GM18511 (cell line): Measurements from ENCODE around the gene TRIM14.
A peak's percentile ranks its signal among the peaks of the same experiment; 100 is the strongest.
"Not testable (repeated sequence)": the region's sequence is repeated elsewhere in the genome, so short reads cannot be mapped to it uniquely, and the experiment has no call there.

Experiments used
- ATAC-seq: cut with Tn5 transposase; IDR thresholded peaks from one replicate; pipeline ENCODE4 v1.9.1; 2021; ENCODE audit warnings: mild to moderate bottlenecking, moderate library complexity; ENCODE audit not compliant: unreplicated experiment

Gene TRIM14

DNA sequence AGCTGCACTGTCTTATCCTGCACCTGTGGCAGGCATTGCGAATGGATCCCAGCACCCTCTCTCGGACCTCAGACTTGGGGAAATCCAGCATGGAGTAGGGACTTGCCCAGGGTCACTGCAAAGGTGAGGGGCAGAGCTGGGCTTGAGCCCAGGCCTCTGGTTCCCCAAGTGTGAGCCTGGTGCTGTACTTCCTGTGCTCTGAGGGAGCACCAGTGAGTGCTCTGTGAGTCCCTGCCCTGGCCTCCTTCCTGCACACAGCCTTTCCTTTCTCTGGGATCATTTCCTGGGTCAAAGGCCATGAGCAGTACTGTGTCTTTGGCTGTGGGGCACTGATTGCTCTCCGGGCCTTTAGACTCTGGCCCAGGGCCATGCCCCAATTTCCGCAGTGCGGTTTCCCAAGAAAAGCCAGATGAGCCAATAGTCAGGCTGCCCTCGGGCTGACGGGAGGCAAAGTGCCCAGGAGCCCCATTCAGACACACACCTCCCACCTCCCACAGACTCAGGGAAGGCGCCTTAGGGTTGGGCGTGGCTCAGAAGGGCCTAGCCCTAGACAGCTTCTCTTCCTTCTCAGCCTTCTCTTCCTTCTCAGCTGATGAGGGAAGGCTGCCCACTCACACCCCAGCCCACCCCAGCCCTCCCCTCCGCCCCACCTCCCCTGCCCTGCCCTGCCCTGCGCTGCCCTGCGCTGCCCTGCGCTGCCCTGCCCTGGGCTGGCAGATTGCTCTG, 23.3 kb upstream of the TRIM14 start:
- ATAC-seq, result no peak

DNA sequence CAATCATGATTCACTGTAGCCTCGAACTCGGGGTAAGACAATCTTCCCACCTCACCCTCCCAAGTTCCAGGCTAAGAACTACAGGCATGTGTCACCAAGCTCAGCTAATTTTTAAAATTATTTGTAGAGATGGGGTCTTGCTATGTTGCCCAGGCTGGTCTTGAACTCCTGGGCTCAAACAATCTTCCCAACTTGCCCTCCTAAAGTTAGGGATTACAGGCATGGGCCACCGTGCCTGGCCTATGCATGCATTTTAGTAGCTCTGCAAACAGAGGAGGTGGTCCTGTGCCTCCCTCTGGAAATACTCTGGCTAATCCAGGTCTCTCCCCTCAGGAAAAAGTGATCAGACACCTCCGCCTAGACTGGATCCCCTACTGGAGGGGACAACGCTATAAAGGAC, 21.5 kb upstream of the TRIM14 start:
- ATAC-seq, result no peak

DNA sequence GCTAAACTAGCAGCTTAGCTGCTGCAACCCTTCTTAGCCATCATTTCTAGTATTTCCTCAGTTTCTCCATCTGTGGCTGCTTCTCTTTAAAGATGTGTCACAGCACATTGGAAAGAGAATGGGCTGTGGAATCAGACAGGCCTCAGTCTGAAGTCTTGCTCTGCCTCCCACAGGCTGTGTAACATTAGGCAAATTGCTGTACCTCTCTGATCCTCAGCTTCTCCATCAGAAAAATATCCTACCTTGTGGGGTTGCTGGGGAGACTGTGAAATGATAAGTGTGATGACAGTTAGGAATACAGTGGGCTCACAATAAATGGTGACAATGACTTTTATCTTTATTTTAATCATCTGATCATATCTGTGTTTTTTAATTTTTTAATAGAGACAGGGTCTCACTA, 17.5 kb upstream of the TRIM14 start:
- ATAC-seq, result no peak

DNA sequence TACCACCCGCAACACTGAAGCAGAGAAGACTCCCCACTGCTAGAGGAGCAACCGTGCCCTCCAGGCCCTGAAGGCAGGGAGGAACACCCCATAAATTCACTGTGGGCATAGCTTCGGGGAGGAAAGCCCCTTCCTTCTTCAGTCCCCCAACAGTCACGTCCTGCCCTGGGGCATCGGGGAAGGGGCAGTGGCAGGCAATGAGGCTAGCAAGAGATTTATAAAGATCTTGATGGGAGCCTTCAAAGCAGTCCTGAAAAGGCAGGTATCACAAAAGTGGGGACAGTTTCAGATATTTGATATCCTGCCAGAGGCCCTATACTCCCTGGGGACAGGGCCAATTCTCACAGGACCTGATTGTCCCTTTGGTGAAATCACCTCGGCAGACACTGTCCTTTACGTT, 16.9 kb upstream of the TRIM14 start:
- no peak for ATAC-seq

DNA sequence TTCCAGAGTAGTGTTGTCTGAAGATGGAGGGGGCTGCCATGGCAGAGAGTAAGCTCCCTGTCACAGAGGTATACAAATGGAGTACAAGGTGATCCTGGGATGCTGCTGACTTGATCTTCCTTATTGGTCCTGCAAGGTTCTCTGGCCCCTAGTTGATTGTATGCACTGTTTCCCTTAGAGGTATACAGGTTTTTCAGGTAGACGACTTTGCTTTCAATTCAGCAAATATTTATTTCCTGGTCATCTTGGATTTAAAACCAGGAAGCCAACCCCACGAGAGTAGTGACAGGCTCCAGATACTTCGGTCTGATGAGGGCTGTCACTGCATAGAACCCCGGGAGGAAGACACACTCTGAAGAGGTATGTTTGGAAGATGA, 16.5 kb upstream of the TRIM14 start:
- no peak for ATAC-seq

DNA sequence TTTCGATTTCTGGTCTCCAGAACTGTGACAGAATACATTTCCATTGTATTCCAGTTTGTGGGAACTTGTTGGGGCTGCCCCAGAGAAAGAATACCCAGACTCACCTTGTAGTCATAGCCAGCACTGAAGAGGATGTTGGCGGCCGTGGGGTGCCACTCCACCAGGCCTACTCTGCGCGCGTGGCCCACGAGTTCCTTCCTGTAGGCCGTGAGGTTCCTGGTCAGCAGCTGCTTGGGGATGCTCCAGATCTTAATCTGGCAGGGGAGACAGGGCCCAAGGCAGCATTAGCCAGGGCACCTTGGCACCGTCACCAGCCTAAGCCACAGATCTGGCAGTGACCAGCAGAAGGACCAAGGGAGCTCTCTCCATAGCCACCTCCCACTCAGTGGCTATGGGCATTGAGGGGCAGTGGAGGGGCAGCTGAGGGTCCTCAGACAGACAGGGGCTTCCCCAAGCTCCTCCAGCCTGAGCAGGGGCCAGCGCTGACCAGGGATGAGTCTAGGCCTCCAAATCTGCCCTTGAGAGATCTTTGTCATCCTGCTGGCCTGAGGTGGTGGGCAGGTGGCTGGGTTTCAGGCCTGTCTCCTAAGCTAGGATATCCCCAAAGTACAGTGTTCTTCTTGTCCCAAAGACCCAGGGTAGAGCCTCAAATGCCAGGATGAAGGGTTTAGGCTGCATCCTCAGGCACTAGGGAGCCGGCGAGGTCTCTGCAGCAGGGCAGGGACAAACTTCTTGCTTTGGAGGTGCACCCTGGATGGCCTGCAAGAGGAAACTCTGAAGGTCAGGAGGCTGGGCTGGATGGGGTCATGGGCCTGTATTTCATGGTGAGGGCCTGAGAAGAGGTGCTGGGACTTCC, 15.9 kb upstream of the TRIM14 start:
- no peak for ATAC-seq

DNA sequence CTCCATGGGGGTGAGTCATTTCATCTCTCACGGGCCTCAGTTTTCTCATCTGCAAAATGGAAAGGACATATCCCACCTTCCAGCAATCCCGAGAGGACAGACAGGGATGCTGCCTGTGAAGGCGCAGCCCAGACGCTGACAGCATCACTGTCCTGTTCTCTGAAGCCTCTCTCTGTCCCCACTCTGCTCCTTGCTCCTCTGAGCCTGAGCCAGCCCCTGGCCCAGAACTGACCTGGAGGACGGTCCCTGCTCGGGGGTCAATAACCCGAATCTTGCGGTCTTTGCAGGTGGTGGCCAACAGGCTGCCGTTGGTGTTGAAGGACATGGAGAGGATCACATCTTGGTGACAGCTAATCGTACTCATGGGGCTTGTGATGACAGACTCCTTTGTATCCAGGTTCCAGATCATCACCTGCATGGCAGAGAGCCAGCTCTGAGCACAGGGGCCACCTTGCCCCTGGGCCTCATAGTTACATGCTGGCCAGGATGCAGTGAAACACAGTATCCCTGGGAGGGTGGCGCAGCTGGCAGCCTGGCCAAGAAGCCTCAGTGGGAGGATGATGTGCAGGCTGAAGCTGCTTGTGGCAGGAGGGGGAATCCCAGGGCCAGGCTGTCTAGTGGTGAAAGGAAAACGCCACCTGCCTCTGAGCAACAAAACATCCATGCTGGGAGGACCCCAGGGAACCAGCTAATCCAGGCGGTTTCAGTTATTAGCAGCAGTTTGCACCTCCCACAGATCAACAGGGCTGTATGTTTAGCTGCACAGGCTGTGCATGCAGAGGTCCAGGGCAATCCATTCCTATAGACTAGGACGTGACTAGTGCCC, 14.0 kb upstream of the TRIM14 start:
- peak; percentile 56 for ATAC-seq

DNA sequence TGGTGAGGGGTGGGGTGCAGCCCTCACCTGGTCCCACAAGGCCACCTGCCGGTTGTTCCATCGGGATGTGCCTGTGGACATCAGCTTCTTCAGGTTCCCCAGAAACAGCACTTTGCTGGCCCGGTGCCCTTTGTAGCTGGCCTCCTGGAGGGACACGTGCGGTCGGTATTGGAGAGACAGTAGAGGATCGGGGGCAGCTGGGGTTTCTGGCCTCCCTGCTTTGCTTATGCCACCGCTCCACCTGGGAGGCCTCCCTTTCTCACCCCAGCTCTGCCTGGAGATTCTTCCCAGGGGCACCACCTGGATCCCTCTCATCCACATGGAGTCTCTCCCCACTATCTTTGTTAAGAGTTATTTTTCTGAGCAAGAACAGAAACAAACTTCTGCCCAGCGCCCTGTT, 13.1 kb upstream of the TRIM14 start:
- ATAC-seq, result no peak

DNA sequence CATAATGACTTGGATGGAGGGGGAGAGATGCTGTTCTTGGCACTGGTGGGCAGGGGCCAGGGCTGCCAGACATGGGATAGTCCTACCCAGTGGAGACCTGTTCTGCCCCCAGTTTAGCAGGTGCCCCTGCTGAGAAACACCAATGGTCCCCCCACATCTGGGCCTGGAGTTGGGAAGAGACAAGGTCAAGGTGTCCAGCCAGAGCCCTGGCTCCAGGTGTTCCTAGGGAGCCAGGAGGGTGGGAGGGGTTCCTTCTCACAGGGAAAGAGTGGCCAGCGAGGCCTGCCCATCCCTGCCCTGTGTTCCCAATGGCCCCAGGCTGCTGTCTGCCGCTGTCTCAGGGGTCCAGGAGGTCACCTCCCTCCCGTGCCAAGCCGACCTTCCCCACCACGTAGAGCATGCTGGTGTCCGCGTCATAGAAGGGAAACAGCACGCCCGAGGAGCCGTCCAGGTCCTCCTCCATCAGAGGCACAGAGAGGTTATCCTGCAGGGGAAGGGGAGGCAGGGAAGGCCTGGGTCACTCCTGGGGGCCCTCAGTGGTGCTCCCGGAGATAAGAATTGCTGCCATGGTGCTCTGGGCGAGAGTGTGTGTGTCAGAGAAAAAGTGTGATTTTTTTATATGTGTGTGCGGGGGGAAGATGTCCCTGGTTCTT, 11.7 kb upstream of the TRIM14 start:
- ATAC-seq, result no peak

DNA sequence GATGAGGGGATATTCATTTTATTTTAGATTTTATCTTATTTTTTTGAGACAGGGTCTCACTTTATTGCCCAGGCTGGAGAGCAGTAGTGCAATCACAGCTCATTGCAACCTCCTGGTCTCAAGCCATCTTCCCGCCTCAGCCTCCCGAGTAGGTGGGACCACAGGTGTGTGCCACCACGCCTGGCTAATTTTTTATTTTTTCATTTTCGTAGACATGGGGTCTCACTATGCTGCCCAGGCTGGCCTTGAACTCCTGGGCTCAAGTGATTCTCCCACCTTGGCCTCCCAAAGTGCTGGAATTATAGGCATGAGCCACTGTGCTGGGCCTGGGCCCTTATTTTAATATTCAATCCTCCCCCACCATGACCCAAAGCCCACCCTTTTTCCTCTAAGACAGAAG, 11.0 kb upstream of the TRIM14 start:
- ATAC-seq, result not testable (repeated sequence)

DNA sequence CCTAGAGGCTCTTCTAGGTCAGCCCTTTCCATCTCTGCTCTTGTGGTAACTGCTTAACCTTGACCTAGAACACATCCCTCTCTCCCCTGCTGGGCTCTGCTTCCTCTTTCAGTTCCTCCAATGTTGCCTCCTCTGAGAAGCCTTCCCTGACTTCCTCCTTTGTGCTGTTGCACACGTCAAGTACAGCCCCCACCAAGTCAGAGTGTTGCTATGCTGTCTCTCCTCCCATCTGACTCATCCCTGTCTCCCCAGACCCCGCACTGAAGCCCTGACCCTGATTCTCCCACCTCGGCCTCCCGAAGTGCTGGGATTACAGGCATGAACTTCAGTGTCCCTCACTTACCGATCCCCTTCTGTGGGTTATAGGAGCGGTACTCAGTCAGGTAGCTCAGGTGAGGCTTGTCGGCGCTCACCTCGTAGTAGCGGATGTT, 10.4 kb upstream of the TRIM14 start:
- peak; percentile 90 for ATAC-seq

DNA sequence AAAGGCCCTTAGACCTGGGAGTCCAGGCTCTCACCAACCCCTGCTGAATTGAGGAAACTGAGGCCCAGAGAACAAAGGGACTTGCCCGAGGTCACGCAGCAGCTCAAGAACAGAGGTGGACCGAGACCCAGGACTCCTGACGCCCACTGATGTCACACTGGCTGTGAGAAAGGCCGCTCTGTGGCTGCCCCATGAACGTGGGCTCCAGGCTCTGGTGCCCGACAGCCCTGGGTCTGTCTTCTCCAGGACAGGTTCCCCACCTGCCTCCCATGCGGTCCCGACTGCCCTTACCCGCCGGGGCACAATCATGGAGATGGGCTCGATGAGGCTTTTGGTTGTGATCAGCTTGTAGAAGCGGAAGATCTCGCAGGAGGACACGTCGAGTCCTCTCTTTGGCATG, 9.3 kb upstream of the TRIM14 start:
- no peak for ATAC-seq

DNA sequence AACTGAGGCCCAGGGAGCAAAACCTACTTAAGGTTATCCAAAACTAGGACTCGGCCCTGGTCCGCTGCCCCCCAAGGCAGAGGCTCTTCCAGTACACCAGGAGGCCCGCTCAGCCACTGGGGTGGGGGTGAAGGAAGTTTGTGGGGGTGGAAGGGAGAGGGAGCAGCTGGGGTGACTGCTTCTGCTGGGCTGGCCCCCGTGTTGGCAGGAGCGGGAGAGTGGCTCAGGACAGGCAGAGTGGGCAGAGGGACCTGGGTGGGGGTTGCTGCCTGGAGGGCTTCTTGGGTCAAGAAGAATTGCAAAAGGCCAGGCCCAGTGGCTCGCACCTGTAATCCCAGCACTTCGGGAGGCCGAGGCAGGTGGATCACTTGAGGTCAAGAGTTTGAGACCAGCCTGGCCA, 8.2 kb upstream of the TRIM14 start:
- ATAC-seq, result no peak

DNA sequence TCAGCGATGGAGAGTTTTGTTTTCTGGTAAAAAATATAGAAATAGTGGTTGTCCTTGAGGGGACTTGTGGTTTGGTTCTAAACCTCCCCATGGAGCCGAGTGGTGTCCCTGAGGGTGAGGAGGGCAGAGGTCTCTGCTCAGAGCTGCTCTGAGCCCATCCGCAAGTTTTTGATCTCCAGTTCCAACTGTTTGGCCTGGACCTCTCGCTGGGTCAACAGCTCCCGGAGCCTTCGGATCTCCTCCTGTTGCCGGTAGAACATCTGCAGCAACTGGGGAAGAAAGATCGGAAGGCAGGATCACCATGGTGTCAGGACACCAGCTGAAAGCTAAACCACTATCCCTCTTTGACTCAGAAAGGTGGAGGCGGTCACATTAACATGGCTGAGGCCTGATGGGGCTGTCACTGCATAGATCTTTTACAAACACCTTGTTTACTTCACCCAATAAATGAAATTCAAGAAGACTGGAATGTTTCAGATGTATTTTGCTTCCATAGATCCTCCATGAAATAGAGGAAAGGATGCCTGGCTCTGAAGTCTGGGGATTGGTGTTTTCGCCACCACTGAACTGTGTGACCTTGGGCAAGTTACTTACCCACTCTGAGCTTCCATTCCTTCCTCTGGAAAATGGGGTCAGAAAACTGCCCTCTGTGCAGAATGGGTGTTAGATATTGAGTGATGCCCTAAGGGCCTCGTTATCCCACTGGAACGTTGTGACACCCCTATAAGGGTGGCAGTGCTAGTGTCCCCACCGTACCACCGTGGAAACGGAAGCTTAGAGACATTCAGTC, 5.8 kb upstream of the TRIM14 start:
- ATAC-seq, result no peak

DNA sequence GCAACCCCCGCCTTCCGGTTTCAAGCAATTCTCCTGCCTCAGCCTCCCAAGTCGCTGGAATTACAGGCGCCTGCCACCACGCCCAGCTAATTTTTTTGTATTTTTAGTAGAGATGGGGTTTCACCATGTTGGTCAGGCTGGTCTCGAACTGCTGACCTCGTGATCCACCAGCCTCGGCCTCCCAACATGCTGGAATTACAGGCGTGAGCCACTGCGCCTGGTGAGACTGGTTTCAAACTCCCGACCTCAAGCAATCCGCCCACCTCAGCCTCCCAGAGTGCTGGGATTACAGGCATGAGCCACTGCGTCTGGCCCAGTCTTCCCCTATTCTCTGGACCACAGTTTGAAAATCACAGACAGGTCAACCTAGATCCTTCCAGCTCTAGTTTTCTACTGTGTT, 5.1 kb upstream of the TRIM14 start:
- ATAC-seq, result not testable (repeated sequence)

DNA sequence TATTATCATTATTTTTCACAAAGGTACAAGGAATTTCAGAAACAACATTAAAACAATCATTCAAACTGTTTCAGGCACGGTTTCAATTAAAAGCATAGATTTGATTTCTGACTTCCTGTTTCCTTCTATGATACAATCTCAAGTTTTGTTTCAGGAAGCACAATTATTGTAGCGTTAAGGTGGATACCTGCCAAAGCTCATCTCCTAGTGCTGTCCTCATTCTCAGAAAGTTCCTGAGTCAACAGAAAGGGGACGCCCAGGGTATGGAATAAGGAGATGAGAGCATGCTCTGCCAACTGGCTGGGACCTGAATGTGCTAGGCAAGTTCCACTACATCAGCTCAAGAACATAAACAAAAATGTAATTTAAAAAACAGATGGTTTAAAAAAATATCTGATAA, 2.0 kb upstream of the TRIM14 start:
- no peak for ATAC-seq

DNA sequence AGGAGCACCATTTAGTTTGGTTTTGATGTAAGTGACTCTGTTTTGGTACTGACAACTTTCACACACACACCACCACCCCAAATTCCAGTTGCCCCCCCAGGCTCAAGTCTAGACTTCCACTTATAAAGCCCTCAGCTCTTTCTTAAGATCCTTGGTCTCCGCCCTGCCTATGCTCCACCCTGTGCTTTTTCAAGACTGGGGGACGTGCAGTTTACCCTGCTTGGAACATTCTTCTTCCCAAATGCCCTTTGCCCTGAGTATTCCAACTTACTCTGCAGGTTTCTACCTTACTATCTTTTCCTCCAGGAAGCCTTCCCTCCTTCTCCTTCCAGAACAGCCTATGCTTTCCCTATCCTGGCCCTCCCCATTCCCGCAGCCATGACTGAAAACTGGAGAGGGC, 1.5 kb upstream of the TRIM14 start:
- no peak for ATAC-seq

DNA sequence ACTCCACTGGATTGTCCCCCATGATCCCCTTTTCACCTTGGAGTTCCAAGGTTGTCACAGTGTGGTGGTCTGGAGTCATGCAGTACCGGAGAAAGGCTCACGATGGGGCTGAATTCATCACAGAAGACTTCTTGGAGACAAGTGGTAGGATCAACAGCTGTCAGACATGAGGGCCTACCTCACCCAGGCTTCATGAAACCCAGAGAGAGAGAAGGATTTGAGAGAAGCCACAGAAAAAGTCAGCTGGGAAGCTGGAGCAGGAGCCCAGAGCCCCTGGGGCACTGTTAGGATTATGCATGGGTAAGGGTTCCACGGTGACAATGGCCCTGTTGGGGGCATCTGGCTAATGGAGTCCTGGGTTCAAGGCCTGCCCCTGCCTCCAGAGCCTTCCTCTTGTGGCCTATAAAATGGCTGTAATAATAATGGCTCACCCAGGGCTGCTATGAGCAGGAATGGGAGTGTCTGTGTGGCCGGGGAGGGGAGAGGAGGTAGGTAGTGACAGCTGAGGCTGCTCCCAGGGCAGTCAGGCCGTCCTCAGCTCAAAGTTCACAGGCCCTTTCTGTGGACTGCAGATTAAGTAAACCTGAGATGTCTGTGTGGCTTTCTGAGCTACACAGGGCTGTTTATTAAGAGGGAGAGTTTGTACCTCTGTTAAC, 910 bp downstream of the TRIM14 start:
- peak; percentile 44 for ATAC-seq

DNA sequence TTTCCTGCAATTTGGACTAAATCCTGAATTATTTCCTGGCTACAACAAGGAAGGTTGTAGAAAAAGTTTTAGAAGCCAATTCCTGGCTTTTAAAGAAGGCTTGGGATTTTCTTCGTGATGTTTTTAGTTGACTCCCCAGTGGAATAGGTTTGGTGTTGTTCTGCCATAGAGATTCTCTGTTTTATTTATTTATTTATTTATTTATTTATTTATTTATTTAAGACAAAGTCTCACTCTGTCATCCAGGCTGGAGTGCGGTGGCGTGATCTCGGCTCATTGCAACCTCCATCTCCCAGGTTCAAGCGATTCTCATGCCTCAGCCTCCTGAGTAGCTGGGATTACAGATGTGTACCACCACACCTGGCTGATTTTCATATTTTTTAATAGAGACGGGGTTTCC, 1.9 kb downstream of the TRIM14 start:
- ATAC-seq, result not testable (repeated sequence)

DNA sequence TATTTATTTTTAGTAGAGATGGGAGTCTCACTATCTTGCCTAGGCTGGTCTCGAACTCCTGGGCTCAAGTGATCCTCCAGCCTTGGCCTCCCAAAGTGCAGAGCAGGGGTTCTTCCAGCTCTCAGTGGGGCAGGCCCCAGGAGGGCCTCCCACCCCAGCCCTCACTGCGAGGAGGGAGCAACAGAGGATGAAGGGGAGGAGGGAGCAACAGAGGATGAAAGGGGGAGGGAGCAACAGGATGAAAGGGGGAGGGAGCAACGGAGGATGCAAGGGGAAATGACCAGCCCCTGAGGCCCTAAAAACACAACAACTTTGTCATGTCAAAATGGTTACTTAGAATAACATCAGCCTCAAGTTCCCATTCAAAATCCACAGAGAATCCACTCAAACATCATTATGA, 10.0 kb downstream of the TRIM14 start:
- no peak for ATAC-seq
